Esophagus squamous epithelium (tissue), 4 donors: ENCODE results near the gene ARFGAP3.

Experiments
- POLR2A ChIP-seq, 4 donors: fragments of 450-650 bp; IDR thresholded peaks; one replicate each; pipeline ENCODE4 v1.6.1; 2017; ENCODE audit warnings: antibody characterized with exemption in 4 of 4, mild to moderate bottlenecking in 4 of 4, moderate library complexity in 3 of 4
- TF ChIP-seq, protein P1 (sequence below), 6 experiments: fragments of 450-650 bp in 4 of 6; fragments of 200-600 bp in 2 of 6; sonication (generic) in 2 of 6; IDR thresholded peaks; one replicate each; pipeline ENCODE4 v1.5.1; 2016 to 2019; ENCODE audit warnings: antibody characterized with exemption in 6 of 6, mild to moderate bottlenecking in 4 of 6, moderate library complexity in 4 of 6

DNA sequence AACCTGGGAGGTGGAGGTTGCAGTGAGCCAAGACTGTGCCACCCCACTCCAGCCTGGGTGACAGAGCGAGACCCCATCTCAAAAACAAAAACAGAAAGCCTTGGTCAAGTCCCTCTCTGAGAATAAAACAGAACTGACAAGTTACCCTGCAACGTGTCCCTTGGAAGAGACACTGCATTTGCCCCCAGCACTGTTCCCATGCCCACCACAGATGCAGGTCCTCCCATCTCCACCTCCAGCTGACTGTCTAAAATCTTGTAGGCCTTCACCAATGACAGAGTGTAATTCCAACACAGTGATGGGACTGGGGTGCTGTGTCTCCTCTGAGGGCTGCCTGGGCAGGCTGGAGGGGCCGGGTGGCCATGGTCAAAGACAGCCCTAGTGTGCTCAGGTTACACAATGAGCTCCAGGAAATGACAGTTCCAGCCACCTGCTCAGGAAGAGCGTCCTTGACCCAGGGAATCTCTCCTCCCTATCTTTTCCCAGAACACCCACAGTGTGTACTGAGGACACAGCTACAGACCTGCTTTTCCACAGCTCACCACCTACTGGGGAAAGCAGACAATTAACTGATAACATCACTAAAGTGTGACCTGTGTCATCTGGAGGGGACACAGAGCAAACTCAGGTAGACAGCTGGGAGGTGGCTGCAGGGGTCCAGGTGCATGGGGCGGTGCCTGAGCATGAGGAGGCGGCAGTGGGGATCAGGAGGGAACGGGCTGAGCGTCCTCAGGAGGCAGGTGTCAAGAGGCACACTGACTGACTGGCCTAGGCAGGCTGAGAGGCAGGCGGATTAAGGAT lies 56.4 kb downstream of the ARFGAP3 start:
- TF ChIP-seq, protein P1, sequence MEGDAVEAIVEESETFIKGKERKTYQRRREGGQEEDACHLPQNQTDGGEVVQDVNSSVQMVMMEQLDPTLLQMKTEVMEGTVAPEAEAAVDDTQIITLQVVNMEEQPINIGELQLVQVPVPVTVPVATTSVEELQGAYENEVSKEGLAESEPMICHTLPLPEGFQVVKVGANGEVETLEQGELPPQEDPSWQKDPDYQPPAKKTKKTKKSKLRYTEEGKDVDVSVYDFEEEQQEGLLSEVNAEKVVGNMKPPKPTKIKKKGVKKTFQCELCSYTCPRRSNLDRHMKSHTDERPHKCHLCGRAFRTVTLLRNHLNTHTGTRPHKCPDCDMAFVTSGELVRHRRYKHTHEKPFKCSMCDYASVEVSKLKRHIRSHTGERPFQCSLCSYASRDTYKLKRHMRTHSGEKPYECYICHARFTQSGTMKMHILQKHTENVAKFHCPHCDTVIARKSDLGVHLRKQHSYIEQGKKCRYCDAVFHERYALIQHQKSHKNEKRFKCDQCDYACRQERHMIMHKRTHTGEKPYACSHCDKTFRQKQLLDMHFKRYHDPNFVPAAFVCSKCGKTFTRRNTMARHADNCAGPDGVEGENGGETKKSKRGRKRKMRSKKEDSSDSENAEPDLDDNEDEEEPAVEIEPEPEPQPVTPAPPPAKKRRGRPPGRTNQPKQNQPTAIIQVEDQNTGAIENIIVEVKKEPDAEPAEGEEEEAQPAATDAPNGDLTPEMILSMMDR (IDR thresholded peaks at IDR 0.05): no peak
- no peak for TF ChIP-seq POLR2A (IDR thresholded peaks at IDR 0.05)
